Germinal center (tissue), 1 donor: Measurements from ENCODE around the gene RAB4A.
"Not testable (repeated sequence)": the region's sequence is repeated elsewhere in the genome, so short reads cannot be mapped to it uniquely, and the experiment has no call there.

ENCODE experiments used
- DNase-seq: peaks from one replicate; pipeline ENCODE4 v3.0.0; 2012; ENCODE audit warnings: mixed read lengths, low spot score

The RAB4A gene

DNA sequence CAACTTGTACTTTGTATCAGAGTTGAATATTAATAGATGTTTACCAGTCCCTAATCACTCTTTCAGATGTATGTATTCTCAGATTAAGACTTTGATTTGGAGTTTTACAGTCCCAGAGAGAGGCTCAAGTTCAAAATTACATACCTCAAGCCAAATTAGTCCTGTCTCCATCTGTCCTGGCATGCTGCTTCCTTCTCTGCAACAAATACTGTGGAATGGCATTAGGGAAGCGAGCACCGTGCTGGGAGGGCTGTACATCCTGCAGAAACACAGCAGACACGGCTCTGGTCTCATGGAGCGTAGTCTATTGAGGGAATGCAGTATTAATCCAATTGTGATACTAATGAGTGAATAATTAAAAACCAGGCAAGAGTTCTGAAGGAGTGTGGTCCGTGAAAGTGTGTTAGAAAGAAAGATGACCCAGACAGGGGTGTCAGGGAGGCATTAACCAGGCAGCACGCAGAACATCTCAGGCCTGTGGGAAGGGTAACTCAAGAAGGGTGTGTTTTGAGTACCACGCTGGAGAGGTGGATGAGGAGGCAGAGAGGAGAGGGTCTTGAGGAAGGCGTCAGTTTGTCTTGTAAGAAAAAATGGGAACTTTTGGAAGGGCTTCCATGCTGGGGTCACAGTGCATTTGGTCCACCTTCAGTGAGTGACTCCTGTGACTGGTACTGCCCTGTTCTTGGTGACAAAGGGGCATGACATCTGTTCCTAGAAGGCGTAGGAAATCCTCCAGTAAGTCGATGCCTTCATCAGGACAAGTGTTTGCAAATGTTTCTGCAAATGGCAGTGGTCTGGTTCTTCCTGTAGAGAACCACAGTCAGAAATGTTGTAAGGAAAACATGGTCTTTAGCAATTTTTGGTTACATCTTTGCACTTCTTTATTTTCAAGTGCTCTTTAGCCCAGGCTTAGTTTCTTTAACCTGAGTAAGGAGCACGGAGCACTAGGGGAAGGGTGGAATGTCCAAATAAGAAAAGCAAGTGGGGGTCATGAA lies 1.6 kb downstream of the RAB4A start:
- no peak for DNase-seq

- no peak for DNase-seq
Measured at GRCh38 chr1:229273507-229274232, 2.8 kb downstream of the RAB4A start.

GRCh38 chr1:229275005-229275404 lies 4.1 kb downstream of the RAB4A start:
- DNase-seq: no peak

- no peak for DNase-seq
Measured at GRCh38 chr1:229278120-229278741, 7.3 kb downstream of the RAB4A start.

GRCh38 chr1:229279242-229279641 lies 8.3 kb downstream of the RAB4A start:
- no peak for DNase-seq

DNA sequence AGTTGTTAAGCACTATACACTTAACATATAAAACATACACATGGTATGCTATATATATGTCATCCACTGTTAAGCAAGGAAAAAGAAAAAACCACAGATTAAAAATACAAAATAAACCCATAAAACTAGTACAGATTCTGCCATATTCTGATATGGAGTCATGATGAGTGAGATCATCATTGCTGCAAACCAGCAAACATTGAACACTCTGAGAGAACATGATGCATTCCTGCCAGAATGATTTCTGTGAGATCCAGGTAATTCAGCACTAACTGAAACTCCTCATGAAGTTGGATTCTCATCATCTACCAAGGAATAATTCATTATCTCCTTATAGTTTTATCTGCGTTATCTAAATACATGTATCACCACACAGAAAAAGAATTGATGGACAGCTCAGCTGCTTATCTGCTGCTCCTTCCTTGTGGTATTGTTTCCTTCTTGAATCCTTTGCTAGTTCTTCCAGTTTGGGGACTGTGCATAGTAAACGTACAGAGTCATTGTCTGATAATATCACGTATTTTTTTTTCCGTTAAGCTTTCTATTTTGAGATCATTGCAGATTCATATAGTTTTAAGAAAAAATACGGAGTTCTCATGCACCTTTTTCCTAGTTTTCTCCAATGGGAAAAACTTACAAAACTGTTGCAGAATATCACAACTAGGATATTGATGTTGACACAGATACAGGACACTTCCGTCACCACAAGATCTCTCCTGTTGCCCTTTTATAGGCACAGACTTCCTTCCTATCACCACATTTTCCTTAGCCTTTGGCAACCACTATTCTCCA lies 9.3 kb downstream of the RAB4A start:
- DNase-seq: no peak

GRCh38 chr1:229280921-229281320 lies 10.0 kb downstream of the RAB4A start:
- DNase-seq: no peak

DNA sequence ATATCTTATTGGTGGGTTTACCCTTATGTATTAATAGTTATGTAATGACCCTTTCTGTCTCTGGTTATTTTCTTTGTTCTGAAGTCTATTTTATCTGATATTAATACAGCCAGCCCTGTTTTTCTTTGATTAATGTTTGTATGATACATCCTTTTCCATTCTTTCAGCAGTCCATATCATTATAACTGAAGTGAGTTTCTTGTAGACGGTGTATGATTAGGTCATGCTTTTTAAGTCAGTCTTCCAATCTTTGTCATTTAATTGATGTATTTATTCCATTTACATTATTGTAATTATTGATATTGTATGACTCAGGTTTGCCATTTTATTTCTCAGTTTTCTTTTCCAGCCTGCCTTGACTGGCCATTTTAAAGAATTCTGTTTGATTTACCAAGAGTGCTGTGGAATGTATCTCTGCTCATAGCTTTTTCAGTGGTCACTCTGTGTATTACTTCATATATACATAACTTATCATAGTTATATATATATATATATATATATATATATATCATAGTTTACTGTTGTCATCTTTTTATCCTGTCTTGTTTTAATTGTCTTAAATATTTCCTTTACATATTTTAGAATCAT lies 10.5 kb downstream of the RAB4A start:
- DNase-seq: no peak

DNA sequence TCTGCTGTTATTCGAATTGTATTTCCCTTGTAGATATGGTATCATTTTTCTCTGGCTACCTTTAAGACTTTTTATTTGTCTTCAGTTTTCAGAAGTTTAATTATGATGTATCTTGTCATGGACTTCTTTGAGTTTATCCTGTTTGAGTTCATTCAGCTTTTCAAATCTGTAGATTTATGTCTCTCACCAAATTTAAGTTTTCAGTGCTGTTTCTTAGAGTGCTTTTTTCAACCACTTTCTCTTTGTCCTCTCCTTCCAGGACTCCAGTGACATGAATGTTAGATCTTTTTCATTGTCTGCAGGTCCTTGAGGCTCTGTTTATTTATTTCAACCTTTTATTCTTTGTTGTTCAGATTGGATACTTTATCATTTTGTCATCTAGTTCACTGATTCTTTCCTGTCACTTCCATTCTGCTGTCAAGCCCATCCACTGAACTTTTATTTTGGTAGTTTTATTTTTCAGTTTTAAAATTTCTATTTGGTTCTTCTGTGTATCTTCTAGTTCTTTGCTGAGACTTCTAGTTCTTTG lies 11.4 kb downstream of the RAB4A start:
- no peak for DNase-seq

DNA sequence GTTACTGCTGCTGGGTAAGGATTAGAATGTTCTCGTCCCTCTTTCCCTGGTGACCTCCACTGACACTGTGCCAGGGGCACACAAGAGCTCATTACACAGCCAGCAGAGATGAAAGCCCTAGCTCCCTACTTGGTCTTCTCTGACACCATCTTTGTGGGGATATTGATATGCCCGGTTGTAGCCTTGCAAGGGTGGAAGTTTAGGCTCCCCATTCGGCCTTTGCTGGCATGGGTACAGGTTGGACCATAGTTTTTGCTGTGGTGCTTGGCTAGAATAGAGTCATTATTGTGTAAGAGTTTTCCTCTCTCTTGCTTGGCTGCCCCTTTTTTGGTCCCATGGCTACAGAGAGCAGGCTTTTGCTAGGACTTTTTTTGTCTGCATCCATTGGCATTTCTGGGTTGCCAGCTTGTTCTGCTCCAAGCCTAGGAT lies 12.3 kb downstream of the RAB4A start:
- no peak for DNase-seq

DNA sequence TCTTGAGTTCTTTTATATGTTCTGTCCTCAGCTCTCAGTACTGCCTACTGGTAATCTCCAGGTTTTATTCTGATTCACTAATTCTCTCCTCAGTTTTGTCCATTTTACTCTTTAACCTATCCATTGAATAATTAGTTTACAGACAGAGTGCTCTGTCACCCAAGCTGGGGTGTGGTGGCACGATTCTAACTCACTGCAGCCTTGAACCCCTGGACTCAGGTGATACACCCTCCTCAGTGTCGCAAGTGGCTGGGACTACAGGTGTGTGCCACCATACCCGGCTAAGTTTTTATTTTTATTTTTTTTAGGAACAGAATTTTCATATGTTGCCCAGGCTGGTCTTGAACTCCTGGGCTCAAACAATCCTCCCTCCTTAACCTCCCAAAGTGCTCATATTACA lies 14.0 kb downstream of the RAB4A start:
- DNase-seq: no peak

DNA sequence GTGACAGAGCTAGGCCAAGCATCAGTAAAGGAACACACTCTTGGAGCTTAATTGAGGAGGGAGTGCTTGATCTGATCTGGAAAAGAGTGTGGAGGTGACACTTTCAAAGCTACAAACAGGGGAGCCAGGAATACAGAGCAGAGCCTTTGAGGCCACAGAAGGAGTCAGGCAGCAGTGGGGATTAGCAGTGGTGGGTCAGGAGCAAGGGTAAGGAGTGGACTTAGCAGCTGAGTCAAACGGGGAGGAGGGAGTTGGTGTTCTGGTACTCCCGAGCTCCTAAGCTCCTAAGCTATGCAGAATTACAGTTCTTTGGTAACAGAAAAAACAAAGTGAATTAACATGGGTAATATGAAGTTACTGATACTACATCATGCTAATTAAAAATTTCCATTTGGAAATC lies 14.5 kb downstream of the RAB4A start:
- DNase-seq: no peak

GRCh38 chr1:229286099-229286766 lies 15.3 kb downstream of the RAB4A start:
- DNase-seq: no peak

GRCh38 chr1:229287267-229287666 lies 16.4 kb downstream of the RAB4A start:
- no peak for DNase-seq

GRCh38 chr1:229288516-229288915 lies 17.6 kb downstream of the RAB4A start:
- DNase-seq: no peak

- not testable (repeated sequence) for DNase-seq
Measured at GRCh38 chr1:229291686-229292085, 20.8 kb downstream of the RAB4A start.

DNA sequence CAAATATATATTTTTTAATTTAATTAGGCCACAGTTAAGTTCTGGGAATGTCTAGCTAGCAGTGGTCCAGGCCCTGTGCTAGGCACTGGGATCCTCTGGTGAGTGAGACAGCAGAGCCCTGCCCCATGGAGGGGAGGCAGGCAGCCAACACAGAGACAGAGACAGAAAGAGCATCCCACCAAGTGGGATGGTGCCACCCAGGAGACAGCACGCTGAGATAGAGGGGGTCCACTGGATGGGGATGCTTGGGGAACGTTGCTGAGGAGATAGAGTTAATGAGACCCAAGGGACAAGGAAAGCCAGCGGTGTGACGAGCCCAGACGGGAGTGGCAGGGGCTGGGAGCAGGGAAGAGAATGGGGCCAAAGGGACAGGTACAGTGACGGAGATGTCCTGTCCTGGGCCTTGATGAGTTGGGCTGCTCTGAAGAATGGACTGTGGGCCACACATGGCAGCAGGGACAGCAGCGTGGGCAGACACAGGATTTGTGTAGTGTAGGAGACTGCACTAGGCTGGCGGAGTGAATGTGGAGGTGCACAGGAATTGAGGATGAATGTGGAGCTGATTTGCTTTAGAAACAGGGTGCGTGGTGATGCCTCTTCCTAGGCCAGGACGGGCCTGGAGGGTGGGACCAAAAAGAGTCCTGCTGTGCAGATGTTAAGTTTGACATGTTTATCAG lies 22.8 kb downstream of the RAB4A start:
- DNase-seq: no peak

DNA sequence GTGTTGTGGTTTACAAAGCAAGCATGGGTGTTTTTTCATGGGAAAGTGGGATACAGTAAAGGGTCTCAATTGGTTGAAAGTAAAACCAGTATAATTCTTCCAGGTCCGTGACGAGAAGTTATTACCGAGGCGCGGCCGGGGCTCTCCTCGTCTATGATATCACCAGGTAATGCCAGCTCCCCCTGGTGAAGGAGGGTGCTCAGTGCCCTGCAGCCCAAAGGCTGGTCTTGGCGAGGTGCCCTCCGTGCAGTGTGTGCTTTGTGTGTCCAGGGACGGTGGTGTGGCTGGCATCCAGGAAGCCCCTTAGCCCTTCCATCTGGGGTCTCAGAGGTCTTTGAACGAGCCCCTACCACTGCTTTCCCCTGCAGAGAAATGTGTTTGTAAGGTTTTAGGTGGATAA lies 24.8 kb downstream of the RAB4A start:
- DNase-seq: no peak

DNA sequence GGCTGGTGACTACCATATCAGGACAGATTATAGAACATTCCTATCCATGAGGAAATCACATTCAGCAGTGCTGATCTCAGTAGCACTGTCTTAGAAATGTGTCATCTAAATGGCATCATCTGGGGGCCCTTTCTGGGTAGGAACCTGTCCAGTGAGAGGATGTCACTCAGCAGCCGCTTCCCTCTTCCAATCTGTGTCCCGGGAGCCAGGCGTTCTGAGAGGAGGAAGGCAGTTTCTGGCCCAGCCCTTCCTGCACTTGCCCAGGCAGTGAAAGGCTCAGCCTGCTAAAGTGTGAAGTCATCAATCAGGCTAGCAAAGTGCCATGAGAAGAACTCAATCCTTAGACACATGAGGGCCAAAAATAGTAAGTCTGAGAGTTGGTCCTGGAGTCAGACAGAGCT lies 25.6 kb downstream of the RAB4A start:
- DNase-seq: no peak

DNA sequence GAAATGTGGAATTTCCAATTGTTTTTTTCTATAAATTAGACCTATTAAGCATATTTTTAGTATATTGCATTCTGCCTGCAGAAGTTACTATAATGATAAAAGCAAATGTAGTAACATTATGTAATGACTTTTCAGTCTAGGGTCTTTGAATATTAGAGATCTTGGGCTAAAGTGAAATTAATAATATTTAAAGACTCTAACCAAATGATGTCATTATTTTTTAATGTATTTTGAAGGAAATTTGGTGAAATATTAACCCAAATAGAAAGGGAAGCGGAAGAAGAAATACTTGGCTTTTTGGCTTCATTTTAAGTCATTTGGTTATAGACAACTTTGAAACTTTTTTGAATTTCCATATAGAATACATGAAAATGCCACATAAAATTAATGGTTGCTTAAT lies 26.8 kb downstream of the RAB4A start:
- no peak for DNase-seq
